AG09309 (cell line): Measurements from ENCODE around the gene PGBD1.
"Not testable (repeated sequence)": the region's sequence is repeated elsewhere in the genome, so short reads cannot be mapped to it uniquely, and the experiment has no call there.

Experiments used
- DNase-seq: peaks from one replicate; pipeline ENCODE4 v3.0.0-alpha.2; 2010; ENCODE audit warnings: low read depth
- H3K4me3 ChIP-seq: 2 replicates; pipeline ENCODE4 v1.5.1; 2011; ENCODE audit warnings: mild to moderate bottlenecking, low read depth, low read length, moderate library complexity; ENCODE audit not compliant: control insufficient read depth
- TF ChIP-seq, protein P1 (sequence below): IDR thresholded peaks from 2 replicates; pipeline ENCODE4 v1.5.1; 2011; ENCODE audit warnings: mild to moderate bottlenecking, low read depth, low read length, inconsistent platforms; ENCODE audit not compliant: insufficient read depth, control insufficient read depth; ENCODE audit errors: missing control alignments

Gene PGBD1

DNA sequence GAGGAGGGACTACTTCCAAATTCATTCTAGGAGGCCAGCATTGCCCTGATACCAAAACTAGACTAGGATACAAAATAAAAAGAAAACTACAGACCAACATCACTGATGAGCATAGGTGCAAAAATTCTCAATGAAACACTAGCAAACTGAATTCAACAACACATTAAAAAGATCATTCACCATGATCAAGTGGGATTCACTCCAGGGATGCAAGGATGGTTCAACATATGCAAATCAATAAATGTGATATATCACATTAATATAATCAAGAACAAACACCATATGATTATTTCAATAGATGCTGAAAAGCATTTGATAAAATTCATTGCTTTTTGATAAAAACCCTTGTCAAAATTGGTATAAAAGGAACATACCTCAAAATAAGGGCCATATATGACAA, 10.2 kb downstream of the PGBD1 start:
- TF ChIP-seq, protein P1, sequence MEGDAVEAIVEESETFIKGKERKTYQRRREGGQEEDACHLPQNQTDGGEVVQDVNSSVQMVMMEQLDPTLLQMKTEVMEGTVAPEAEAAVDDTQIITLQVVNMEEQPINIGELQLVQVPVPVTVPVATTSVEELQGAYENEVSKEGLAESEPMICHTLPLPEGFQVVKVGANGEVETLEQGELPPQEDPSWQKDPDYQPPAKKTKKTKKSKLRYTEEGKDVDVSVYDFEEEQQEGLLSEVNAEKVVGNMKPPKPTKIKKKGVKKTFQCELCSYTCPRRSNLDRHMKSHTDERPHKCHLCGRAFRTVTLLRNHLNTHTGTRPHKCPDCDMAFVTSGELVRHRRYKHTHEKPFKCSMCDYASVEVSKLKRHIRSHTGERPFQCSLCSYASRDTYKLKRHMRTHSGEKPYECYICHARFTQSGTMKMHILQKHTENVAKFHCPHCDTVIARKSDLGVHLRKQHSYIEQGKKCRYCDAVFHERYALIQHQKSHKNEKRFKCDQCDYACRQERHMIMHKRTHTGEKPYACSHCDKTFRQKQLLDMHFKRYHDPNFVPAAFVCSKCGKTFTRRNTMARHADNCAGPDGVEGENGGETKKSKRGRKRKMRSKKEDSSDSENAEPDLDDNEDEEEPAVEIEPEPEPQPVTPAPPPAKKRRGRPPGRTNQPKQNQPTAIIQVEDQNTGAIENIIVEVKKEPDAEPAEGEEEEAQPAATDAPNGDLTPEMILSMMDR = no peak
- no peak for DNase-seq
- H3K4me3 ChIP-seq = no peak overlapping the region

DNA sequence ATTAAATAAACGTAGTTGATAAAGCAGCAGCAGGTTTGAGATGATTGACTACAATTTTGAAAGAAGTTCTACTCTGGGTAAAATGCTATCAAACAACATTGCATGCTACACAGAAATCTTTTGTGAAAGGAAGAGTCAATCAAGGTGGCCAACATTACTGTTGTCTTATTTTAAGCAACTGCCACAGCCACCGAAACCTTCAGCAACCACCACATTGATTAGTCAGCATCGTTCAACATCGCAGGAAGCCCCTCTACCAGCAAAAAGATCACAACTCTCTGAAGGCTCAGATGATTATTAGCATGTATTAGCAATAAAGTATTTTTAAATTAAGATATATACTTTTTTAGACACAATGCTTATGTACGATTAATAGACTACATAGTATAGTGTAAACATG, 14.0 kb downstream of the PGBD1 start:
- DNase-seq = no peak
- TF ChIP-seq, protein P1 = no peak
- H3K4me3 ChIP-seq = no peak overlapping the region

DNA sequence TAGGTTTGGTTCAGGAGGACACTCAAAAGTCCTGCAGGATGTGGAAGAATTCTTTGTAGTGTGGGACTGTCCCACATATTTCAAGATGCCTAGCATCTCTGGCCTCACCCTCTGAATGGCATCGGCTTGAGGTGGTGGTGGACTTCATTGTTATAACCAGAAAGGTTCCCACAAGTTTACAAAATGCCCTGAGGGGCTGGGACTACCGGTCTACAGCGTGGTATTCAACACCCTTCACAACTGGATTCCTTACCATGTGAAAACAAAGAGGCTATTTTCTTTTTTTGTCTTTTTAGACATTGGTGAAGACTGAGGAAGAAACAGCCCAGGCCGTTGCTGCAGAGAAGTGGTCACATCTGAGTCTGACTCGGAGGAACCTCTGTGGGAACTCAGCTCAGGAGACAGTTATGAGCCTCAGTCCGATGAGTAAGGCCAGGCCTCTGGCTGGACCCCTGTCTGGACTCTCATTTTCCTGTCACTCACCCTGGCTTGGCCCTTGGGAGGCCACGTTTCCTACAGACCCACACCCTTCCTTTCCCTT, 15.2 kb downstream of the PGBD1 start:
- DNase-seq = no peak
- no peak overlapping the region for H3K4me3 ChIP-seq
- TF ChIP-seq, protein P1 = no peak

DNA sequence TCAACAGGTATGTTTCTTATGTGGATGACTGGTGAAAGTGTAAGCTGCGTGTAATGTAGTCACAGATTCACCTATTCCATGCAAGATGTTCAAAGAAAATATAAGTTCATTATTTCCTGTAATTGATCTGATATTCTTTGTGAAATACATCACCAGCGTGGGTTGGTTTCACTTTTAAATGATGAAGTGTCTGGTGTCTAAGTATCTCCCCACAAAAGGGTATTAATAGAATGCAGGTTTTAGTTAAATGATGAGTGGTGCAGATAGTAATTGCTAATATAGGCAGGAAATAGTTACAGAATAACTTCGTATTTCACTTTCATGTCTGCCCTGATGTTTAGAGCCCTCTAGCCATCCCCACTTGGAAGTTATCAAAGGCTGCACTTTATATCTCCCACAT, 22.2 kb downstream of the PGBD1 start:
- TF ChIP-seq, protein P1 = no peak
- DNase-seq = no peak
- no peak overlapping the region for H3K4me3 ChIP-seq

DNA sequence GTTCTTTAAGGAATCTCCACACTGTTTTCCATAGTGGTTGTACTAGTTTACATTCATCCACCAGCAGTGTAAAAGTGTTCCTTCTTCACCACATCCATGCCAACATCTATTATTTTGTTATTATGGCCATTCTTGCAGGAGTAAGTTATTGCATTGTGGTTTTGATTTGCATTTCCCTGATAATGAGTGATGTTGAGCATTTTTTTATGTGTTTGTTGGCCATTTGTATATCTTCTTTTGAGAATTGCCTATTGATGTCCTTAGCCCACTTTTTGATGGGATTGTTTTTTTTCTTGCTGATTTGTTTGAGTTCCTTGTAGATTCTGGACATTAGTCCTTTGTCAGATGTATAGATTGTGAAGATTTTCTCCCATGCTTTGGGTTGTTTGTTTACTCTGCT, 25.0 kb downstream of the PGBD1 start:
- not testable (repeated sequence) for DNase-seq, H3K4me3 ChIP-seq

DNA sequence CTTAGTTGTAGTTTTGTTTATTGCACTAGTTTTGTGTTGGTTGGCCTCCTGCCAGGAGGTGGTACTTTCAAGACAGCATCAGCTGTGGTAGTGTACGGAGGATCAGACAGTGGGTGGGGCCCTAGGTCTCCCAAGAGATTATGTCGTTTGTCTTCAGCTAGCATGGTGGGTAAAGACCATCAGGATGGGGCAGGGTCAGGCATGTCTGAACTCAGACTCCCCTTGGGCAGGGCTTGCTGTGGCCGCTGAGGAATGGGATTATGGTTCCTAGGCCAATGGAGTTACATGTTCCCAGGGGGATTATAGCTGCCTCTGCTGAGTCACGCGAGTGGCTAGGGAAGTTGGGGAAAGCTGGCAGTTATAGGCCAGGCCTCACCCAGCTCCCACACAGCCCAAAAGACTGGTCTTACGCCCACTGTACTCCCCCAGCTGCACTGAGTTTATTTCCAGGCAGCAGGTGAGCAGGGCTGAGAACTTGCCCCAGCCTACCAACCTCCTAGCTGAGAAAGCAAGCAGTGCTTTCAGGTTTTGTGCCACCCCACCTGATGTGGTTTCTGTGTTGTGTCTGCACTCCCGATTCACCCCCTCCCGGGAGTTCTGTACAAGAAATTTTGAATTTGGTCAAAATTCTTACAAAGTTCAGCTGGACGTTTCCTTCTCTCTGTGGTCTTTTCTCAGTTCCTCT, 29.9 kb downstream of the PGBD1 start:
- H3K4me3 ChIP-seq = no peak overlapping the region
- TF ChIP-seq, protein P1 = no peak
- no peak for DNase-seq

DNA sequence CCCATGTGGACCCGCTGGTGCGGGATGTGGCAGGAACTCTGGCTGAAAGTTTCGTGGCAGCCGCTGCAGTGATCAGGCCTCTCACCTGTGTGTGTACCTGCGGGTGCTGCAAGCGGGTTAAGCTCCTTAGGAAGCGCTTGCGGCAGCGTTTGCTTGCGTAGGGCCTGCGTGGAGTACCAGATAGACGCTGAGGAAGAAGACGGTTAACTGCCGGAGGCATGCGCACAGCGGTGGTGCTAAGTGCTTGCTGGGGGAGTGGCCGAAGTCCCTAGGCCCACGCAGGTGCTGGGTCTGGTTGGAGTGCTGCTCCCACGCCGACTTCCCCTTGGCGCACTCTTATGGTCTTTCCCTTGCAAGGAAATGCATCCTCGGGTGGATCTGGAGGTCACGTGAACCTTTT, 31.6 kb downstream of the PGBD1 start:
- no peak for DNase-seq
- no peak overlapping the region for H3K4me3 ChIP-seq

More for the DNA sequence above, 31.6 kb downstream of the PGBD1 start:
- TF ChIP-seq, protein P1 = no peak
